Hypothalamus (tissue), 51 donors: ENCODE measurements around the gene PEX10.

Experiments
- DNase-seq, 51 donors: peaks; one replicate each; lab custom pipeline; 2025; lab: John Stamatoyannopoulos, UW

PEX10 gene

DNA sequence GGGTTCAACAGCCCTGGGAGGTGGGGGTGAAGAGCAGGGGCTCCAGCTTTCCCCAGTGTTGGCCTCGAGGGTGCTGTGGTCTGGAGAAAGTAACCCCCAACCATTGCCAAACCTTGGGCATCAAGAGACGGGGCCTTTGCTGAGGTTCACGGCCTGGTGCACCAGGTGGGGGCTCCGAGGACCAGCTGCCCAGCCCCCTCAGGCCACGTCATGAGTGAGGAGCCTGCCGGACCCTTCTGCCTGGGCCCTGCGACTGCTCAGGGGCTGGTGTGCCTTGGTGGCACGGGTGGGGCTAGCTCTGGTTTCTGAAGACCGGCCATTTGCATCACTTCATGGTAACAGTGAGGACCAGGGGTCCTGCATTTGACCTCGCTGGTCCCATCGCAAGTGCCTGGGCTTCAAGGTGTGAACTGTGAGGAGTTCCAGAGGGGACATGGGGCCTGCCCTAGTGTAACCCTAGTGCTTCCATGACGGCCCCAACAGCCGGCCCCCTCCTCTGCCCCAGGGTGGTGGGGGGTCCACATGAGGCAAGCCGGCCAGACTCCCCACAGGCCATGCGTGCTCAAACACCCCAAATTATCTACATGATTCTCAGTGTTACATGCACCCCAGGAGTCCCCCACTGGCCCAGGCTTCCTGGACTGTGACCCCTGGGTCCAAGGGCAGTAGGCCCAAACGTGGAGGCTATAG is 34.5 kb downstream of the PEX10 start:
- DNase-seq: no peak

DNA sequence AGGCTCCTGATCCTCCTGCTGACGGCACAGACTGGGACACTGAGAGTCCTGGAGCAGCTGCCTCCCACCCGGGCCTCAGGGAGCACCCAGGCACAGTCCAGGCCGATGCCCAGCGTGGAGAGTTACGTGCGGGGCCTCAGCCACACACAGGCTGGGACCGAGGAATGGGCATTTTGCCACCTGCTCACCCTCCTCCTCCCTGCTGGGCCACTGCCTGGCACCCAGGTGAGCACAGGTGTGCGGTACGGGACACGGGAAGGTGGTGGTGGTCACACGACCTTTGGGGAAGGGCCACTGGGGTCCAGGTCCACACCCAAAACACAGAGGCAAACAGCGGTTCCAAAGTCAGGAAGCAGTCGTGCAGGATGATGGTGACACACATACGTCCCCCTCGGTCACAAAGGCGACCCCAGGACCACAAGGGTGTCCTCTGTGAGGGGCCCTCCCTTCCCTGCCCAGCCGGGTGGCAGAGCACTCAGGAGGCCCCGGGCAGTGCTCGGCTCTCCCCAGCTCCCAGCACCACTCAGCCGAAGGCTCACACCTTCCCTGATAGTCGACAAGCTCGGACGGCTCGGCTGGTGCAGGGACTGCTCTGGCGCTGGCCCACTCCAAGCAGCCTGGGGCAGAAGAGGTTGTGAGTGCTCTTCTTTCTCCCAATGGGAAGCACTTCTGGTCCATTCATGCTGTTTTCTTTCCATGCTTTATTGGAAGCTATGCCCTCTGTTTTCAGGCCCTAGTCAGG is 35.3 kb downstream of the PEX10 start:
- no peak for DNase-seq

DNA sequence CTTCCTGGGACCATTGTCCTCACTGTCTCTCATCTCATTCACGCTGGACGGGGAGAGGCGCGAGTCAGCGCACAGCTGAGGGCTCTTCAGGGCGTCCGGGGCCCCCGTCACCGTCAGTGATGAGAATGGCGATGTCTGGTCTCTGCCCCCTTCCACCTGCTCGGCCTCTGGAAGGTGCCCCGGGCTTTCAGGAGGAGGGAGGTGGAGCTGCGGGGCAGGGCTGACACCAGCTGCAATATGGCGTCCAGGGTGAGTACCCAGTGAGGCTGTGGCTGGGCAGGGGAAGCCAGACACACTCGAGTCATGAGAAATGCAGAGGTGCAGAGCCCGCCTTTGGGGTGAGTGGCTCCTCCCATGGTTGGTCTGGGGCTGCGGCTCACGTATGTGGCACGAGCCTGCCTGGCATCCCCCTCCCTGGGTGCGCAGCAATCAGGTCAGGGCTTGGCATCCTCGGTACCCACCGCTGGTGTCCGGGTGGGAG is 36.1 kb downstream of the PEX10 start:
- no peak for DNase-seq

- no peak for DNase-seq
Observed at GRCh38 chr1:2375923-2376260, 36.5 kb downstream of the PEX10 start.

DNA sequence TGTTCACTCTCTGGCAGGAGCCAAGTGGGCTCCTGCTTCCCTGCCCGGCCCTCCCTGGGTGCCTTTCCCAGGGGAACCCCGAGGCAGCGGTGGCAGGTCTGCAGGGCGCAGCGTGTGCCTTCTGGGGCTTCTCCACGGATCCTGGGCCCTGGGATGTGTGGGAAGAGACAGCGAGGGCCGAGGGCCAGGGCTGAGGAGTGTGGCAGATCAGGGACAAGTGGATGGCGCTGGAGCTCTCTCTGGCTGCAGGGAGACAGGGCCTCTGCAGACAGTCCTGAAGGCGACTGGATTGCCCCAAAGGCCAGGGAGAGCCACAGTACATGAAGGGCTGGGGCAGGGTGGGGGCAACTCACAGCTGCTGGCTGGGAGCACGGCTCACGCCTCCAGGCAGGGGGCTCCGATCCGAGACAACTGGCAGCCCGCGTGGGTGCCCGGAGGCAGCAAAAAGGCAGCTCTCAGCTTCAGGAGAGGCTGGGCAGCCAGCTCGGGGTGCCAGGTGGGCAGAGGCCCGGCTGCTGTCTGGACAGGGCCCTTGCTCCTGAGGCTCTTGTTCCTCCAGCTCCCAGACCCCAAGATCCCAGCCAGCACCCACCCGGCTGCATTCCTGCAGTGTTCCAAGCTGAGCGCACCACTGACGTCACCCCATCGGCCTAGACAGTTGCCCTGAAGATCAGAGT is 37.0 kb downstream of the PEX10 start:
- DNase-seq: no peak

DNA sequence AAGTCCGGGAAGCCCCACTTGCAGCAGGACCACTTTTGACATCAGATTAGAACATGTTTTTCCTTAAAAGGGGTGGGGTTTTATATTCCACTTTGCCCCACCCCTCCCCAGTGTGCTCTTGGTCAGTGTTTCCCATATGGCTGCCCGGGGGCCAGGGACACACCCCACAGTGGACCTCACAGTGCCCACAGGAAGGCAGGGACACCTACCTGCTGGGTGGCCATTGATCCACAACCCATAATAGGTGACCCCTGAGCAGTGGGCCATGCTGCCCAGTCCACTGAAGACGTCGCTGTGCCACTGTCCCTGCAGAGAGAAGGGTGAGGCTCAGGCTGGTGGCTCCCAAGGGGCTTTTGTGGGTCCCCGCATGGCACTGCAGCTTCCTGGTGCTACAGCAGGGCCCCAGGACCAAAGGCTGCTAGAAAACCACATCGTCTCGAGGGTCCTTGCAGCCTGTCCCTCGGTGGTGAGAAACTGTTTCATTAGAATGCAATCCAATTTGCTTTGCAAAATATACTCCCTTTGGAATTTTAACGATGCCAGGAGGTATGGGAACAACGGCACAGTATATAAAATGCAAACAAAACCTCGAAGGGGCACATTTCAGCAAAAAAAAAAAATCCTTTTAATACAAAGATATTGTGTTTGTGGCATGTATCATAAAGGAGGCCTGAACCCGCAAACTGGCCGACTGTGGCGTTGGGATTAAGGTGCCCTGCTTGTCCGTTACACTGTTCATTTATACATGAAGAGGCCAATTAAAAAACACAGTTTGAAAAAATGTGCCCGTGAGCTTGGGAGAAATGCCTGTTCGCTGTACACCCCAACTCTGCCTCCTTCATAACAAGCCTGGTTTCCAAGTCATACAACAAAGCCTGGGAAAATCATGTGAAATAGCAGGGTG is 37.9 kb downstream of the PEX10 start:
- no peak for DNase-seq

DNA sequence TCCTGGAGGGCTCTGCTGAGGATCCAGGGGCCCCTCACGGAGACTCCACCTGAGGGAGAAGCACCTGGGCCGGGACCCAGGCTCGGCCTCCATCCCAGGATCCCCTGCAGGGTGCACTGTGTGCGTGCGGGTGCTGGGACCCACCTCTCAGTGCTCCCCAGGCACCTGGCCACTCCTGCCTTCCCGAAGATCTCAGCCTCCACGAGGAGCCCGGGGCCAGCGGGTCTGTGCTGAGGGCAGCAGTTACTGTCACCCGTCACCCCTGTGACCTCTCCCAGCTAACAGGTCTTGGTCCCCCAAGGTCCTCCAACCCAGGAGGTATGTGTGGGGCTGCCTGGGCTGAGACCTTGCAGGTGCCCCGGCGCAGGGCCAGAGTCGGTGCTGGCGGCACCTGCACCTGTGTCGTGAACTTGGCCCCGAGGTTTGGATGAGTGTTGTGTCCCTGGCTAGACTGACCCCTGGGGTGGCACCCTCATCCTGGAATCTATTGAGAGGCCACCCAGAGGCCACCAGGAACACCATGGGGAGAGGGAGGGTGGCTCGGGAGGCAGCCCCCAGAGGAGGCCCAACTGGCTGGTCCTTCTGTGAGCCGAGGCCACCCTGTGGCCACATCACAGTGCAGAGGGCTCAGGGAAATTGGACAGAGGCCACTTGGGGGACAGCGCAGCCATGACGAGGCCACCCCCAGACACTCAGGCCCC is 38.7 kb downstream of the PEX10 start:
- DNase-seq: no peak

DNA sequence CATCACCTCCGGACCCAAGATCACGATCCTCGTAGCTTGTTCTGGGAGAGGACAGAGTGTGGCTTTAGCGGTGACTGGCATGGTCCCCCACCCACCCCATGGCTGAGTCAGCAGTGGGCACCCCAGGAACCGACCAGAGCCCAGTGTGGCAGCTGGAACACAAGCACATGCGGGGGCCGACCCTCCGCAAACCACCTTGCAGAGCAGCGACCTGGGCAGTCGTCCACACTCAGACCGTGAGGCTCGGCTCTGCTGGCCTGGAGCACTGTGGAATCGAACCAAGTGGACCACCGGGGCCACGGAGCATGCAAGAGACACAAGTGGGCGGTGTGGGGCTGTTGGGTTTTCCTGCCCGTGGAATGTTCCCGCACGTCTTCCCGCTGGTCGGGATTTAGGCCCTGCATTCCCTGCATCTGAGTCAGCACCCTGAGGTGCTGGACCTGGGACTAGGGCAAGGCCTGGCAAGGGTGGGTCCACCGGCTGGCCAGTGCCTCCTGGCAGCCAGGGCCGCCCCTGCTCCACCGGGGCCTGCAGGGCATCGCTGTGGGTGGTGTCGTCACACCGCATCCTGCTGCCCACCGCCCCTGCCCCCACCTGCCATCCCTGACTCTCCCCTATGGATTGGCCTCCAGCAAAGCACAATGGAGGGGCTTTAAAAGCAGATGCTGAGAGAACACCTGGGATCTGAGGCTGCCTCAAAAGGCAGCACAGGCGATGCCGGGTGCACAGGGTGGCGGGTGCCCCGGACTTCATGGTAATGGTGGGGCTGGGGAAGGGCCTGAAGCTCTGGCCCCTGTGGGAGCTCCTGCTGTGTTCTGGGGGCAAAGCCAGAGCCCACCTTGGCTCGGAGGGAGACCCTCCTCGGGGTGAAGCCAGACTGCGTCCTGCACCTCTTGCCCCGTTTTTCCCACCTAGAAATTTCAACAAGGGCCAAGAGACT is 39.5 kb downstream of the PEX10 start:
- DNase-seq: no peak

- DNase-seq: no peak
Observed at GRCh38 chr1:2368053-2368744, 44.2 kb downstream of the PEX10 start.

DNA sequence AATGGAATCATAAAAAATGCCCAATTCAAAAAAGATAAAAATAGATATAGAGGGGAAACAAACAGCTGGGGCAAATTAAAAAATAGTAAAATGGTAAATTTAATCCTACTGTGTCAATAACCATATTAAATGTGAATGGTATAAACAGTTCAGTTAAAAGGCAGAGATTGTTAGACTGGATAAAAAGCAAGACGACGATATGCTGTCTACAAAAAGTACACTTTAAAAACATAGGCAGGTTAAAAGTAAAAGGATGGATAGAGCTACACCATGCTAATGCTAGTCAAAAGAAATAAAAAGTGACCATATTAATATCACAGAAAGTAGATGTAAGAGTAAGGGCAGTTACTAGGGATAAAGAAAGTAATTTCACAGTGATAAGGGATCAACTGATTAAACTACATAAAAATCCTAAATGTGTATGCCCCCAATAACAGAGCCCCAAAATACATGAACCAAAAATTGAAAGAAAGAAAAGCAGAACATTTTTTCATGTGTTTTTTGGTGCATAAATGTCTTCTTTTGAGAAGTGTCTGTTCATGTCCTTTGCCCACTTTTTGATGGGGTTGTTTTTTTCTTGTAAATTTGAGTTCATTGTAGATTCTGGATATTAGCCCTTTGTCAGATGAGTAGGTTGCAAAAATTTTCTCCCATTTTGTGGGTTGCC is 48.4 kb downstream of the PEX10 start:
- no peak for DNase-seq

DNA sequence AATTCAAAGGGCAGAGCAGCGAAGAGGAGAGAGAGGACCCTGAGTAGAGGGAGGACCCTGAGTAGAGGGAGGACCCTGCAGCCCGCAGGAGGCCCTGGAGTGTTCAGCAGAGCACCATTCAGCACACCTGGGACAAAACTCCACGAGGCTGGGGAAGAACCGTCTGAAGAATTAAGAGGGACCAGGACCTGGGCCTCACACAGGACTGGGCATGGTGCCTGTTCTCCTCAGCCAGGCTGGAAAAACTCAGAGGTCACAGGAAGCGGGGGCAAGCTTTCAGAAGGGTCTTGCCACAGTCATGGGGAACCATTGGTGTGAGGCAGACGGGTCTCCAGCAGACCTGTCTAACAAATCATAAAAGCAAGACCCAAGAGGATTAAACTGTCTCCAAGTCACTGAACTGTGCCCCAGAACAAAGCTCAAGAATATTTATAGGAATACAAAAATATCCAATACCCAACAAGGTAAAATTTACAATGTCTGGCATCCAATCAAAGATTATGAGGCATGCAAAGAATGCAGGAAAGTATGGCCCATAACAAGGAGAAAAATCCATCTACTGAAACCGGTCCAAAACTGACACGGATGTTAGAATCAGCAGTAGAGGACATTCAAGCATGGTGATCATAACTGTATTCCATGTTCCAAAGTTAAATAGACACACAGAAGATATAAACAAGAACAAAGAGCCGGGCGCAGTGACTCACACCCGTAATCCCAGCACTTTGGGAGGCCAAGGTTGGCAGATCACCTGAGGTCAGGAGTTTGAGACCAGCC is 51.6 kb downstream of the PEX10 start:
- no peak for DNase-seq

DNA sequence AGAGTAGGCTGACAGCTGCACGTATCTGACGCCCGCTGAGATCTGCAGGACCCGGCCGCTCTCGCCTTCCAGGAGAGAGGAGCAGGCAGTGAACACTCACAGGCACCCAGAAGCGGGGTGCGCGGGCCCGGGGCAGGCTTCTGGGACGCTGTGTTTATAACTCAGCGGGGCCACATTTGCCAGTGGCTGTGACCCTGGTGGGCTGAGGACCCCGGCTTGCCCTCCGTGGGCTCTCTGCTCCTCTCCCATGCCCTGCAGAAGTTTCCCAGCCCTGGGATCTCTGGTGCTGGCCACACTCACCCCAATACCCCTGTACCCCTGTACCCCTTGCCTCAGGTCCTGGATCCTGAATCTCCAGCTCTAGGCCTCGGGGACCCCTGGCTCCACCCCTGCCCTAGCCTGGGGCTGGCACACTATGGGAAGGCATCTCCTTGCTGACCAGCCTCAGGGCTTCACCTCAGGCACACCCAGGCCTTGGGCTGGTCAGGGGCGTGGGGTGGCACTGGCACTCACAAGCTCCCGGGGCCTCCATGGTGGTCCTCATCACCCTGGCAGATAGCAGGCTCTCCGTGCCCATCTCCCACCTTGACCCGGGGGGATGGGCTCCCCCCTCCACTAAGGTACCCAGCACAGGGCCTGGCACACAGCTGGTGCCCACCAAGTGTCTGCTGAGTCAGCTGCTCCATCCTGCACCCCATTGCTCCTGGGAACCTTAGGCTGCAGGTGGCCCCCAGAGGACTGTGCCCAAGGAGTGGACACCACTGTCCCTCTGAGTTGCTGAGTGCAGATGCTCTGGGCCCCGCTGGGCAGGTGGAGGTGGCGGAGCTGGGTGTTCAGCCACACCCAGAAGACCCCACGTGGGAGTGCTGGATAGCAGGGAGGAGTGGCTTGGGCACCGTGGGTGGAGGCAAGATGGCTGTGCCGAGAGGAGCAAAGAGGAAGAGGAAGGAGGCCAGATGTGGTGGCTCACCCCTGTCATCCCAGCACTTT is 53.4 kb downstream of the PEX10 start:
- no peak for DNase-seq

GRCh38 chr1:2358072-2358471 is 54.3 kb downstream of the PEX10 start:
- no peak for DNase-seq

DNA sequence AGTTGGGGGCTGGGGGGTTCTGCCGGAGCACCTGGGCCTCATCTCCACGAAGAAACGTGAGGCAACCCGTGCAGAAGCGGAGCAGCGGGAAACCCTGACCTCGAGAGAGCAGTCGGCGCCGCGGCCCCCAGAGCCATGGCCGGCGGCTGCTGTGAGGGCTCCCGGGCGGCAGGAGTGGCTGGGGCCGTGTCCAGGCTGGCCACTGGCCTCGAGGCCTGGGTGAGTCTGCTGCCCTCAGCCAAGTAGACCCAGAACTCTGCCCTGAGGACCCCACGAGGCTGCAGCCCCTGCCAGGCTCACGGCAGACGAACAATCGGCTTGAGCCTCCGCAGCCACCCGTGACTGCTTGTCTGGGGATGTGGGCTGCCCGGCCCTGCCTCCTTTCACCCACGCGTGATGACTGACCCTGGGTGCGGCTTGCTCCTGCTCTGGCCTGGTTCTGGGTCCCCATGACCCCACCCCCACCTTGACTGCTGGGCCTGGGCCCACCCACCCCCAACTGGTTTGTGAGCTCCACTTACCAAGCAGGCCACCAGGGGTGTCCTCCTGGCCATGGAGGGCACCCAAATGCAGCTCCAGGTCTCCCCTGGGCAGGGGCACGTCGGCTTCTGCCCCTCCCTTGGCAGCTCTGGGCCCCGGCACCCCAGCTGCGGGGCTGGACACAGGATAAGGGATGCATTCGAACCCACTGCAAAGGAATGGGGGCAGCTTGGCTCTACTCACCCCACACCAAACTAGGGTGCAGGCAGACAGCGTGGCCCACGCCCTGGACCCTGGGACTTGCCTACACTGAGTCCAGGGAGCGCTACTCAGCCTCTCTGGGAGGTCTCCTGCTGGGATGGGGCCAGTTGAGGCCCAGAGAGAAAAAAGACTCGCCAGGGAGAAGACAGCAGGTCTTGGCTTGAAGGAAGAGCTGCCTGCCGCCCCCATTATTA is 55.2 kb downstream of the PEX10 start:
- DNase-seq: no peak

DNA sequence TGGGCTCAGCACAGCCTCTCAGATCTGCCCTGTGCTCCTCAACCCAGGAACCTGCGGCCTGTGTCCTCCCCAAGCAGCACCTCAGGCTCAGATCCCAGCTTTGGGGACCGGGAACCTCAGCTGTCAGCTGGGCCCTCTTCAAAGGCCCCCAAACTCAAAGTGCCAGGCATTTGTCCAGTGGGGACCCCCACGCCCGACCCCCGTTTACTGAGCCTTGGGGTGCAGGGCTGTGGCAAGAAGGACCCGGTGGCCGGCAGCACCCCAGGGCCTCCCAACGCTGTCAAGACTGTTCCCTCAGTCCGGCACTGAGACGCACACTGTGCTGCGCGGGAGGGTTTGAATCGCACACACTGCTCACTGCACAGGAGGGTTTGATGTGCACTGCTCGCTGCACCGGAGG is 56.0 kb downstream of the PEX10 start:
- DNase-seq: no peak
